GM21786 (cell line): Measurements from ENCODE around the gene RANGRF.

Experiments
- ATAC-seq: cut with Tn5 transposase; IDR thresholded peaks from one replicate; pipeline ENCODE4 v1.9.1; 2021; ENCODE audit not compliant: unreplicated experiment

Gene RANGRF

DNA sequence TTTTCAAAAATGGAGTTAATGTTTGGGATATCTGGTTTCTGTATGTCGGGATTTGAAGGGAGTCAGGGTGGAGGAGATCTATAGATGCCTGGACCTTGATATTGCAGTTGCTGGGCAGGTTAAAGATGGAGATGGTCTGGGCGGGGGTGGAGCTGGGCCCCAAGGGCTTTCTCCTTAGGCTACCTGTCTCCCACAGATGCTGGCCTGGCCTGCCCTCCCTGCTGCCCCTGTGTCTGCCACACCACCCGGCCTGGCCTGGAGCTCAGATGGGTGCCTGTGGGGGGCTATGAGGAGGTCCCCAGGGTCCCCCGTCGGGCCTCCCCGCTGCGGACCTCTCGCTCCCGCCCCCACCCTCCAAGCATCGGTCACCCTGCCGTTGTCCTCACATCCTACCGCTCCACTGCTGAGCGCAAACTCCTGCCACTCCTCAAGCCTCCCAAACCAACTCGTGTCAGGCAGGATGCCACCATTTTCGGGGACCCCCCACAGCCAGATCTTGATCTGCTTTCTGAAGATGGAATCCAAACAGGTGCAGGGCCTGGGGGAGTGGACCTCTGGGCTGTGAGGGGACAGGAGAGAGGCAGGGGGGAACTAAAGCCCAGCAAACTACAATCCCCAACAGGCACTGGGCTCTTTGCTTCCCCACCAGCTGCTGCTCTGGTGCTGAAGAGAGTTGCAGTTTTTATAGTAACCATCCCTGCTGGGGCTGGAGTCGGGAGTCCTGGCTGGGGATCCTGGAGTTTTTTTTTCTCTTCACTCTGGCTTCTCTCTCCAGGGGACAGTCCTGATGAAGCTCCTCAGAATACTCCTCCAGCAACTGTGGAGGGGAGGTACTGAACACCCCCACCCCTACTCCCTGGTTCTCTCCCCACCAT, 24.5 kb downstream of the RANGRF start:
- ATAC-seq = no peak

GRCh38 chr17:8314797-8315763, 26.6 kb downstream of the RANGRF start:
- ATAC-seq = no peak

DNA sequence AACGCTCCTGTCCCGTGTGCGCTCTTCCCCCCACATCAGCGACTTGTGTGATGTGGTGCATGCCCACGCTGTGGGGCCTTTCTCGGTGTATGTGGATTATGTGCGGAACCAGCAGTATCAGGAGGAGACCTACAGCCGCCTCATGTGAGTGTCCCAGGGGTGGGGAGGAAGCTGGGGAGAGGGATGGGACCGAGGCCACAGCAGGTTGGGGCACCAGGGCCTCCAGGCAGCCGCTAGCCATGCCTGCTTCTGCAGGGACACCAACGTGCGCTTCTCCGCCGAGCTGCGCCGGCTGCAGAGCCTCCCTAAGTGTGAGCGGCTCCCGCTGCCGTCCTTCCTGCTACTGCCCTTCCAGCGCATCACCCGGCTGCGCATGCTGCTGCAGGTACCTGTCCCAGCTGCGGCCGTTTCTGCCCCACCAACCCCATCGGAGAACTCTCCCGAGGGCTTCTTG, 27.3 kb downstream of the RANGRF start:
- ATAC-seq = no peak

GRCh38 chr17:8318010-8318935, 29.8 kb downstream of the RANGRF start:
- no peak for ATAC-seq

- ATAC-seq = no peak
Observed at GRCh38 chr17:8320262-8320661, 31.8 kb downstream of the RANGRF start.

- no peak for ATAC-seq
Observed at GRCh38 chr17:8320990-8321389, 32.5 kb downstream of the RANGRF start.

- no peak for ATAC-seq
Observed at GRCh38 chr17:8322061-8322460, 33.6 kb downstream of the RANGRF start.

GRCh38 chr17:8324132-8324531, 35.7 kb downstream of the RANGRF start:
- ATAC-seq = no peak

GRCh38 chr17:8324923-8325322, 36.5 kb downstream of the RANGRF start:
- no peak for ATAC-seq

DNA sequence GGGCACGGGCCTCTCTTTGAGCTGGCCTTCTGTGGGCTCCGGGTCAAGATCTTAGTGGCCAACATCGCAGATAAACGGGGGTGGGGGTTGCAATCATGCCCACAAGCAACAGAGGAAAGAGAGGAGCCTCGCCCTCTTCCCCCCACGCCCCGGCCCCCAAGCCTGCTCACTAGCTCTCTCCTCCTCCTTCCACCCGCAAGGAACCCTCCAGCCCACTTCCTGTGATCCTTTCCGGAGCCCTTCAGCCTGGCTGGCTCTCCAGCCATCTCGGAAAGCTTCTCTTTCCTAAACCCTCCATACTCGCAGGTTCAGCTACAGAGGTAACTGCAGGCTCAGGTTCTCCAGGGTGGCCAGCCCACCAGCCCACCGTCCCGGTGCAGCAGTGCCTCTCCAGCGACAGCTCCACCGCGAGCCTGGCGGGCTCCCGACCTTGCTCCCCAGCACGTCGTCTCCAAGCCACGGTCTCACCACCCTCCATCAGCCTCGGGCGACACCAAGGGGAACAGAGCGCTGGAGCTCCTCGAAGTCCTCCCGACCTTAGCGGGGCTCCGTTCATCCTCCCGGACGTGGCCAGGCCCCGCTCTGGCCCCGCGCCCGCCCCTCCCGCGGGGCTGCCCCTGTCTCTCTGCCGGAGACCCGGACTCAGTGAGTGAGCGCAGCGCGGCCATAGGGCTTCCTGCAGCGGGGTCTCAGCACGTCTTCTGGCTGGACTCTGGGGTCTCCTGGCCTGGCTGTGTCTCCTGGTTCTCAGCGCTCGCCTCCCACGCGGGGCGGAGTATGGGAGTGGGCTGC, 38.2 kb downstream of the RANGRF start:
- ATAC-seq = no peak

GRCh38 chr17:8327303-8327649, 38.8 kb downstream of the RANGRF start:
- no peak for ATAC-seq

DNA sequence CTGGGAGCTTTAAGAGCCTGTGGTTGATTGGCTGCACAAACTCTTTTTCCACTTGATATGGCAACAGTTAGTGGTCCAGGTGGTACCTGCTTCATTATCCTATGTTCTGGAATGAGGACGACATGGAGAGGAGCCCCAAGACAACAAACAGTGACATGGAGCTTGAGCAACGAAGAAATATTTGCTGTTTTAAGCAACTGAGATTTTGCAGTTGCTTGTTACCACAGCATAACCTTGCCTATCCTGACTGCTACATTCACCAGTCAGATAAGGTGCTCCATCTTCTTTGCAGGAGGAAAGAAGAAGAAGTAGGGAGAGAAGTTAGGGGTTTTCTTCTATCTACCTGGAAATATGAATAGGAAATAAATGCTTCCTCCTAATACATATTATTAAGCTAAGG, 43.7 kb downstream of the RANGRF start:
- ATAC-seq = no peak

GRCh38 chr17:8332688-8333087, 44.2 kb downstream of the RANGRF start:
- no peak for ATAC-seq

GRCh38 chr17:8333281-8333680, 44.8 kb downstream of the RANGRF start:
- no peak for ATAC-seq

GRCh38 chr17:8337802-8338752, 49.6 kb downstream of the RANGRF start:
- ATAC-seq = no peak

DNA sequence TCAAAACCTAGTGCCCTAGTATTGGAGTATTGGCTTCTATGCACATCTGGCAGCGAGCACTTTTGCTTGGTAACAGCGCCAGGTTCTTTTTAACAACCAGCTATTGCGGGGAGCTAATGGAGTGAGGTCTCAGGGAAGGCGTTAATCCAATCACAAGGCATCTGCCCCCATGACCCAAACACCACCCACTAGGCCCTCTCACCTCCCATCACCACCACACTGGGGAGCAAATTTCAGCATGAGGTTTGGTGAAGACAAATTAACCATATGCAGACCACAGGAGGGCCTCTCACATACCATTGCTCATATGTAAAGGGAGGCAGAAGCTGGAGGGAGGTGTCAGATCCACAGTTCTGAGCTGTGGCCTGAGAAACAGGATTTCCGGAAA, 50.3 kb downstream of the RANGRF start:
- no peak for ATAC-seq

GRCh38 chr17:8339540-8339939, 51.1 kb downstream of the RANGRF start, which contains the start of gene ODF4:
Gene ODF4, plus strand, starts transcription at chr17:8339840. Its CDS starts 212 bp downstream, at chr17:8340052.
- ATAC-seq = no peak
